Breast epithelium (tissue), 3 donors: Measurements from ENCODE around the gene SFXN1.

Source experiments
- POLR2A ChIP-seq: fragments of 450-650 bp; IDR thresholded peaks from one replicate; pipeline ENCODE4 v1.6.1; 2016; ENCODE audit warnings: antibody characterized with exemption, mild to moderate bottlenecking, moderate library complexity
- POLR2AphosphoS5 ChIP-seq, 3 donors: sonication (generic); formaldehyde crosslinking; IDR thresholded peaks; one replicate each; pipeline ENCODE4 v1.6.1; 2017; ENCODE audit warnings: antibody characterized with exemption in 3 of 3

- TF ChIP-seq POLR2AphosphoS5 (IDR thresholded peaks at IDR 0.05), result no peak
- TF ChIP-seq POLR2A, result no peak
Observed at GRCh38 chr5:175478384-175479124, at the start of gene SFXN1.
